Aorta (tissue), 5 donors: ENCODE data around the gene MN1. TPM values are rescaled to one million over a fixed set of nuclear protein-coding genes. Genes with fewer than 3 reads are reported as not detected.

ENCODE experiments used
- ATAC-seq: fragments of 200-7000 bp; cut with Tn5 transposase; one replicate; pipeline ENCODE4 v1.9.1; 2022; ENCODE audit warnings: moderate library complexity; ENCODE audit not compliant: low FRiP score
- DNase-seq, 2 donors: peaks; one replicate each; pipeline ENCODE4 v3.0.0-alpha.2; 2020
- H3K27ac ChIP-seq, 2 donors: one replicate each; pipeline ENCODE4 v1.5.1; 2013; ENCODE audit warnings: low read length in 2 of 2, mild to moderate bottlenecking in 2 of 2, moderate library complexity in 2 of 2, control low read depth in 1 of 2, inconsistent platforms in 1 of 2, low read depth in 1 of 2
- H3K27me3 ChIP-seq, 2 donors: one replicate each; pipeline ENCODE4 v1.6.1; 2013; ENCODE audit warnings: control low read depth in 1 of 2, low read length in 1 of 2, mild to moderate bottlenecking in 1 of 2, moderate library complexity in 1 of 2; ENCODE audit not compliant: insufficient read depth in 2 of 2, control insufficient read depth in 1 of 2
- H3K36me3 ChIP-seq, 2 donors: one replicate each; pipeline ENCODE4 v1.6.1; 2013; ENCODE audit warnings: control low read depth in 1 of 2, low read length in 1 of 2, mild to moderate bottlenecking in 1 of 2; ENCODE audit not compliant: insufficient read depth in 2 of 2, control insufficient read depth in 1 of 2
- H3K4me1 ChIP-seq, 2 donors: one replicate each; pipeline ENCODE4 v1.6.1; 2013; ENCODE audit warnings: low read length in 2 of 2, control low read depth in 1 of 2, mild to moderate bottlenecking in 1 of 2, moderate library complexity in 1 of 2; ENCODE audit not compliant: insufficient read depth in 2 of 2, control insufficient read depth in 1 of 2
- H3K4me3 ChIP-seq, 2 donors: one replicate each; pipeline ENCODE4 v1.5.1; 2013; ENCODE audit warnings: low read length in 2 of 2, control low read depth in 1 of 2, mild to moderate bottlenecking in 1 of 2
- H3K9me3 ChIP-seq: one replicate; pipeline ENCODE4 v1.6.1; 2013; ENCODE audit warnings: mild to moderate bottlenecking, low read length; ENCODE audit not compliant: control insufficient read depth
- WGBS, 2 donors: extraction: QIAGEN DNeasy Blood & Tissue Kit; methylation state at CpG; one replicate each; pipeline ENCODE4 v1.1.7; 2013; 5-methylcytosine and 5-hydroxymethylcytosine counted together
- intact Hi-C, 2 donors: fragments of 100-400 bp; cut with DNase I; formaldehyde crosslinking; loops; one replicate each; pipeline versions ENCODE4 v1.14.2 to v1.15.0; 2022
- polyA plus RNA-seq, 2 donors: library from polyadenylated mRNA; stranded (reverse); fragments of 200-250 nt; gene quantifications; one replicate each; pipeline ENCODE4 v1.2.3, GENCODE V29; 2013
- total RNA-seq, 2 donors: library from RNA; stranded (reverse); fragmentation: NEBNext Ultra II Directional; extraction: Animal tissue kit (Norgen Biotek cat#: 25700); gene quantifications; one replicate each; pipeline ENCODE4 v1.2.1, GENCODE V29; 2021
- donor health status: healthy with polysubstance abuse.
- donor health status: Bipolar disorder and iron deficiency.
- donor health status: DM: no; HTN: no; CAD: no.
- donor health status: DM: no; HTN: no; CAD: no.
- donor health status: DM: yes; HTN: yes; CAD: no.

MN1 gene
- total and polyA plus RNA-seq, 4 donors, result 2.1 to 37.7 (median 13.3) TPM

DNA sequence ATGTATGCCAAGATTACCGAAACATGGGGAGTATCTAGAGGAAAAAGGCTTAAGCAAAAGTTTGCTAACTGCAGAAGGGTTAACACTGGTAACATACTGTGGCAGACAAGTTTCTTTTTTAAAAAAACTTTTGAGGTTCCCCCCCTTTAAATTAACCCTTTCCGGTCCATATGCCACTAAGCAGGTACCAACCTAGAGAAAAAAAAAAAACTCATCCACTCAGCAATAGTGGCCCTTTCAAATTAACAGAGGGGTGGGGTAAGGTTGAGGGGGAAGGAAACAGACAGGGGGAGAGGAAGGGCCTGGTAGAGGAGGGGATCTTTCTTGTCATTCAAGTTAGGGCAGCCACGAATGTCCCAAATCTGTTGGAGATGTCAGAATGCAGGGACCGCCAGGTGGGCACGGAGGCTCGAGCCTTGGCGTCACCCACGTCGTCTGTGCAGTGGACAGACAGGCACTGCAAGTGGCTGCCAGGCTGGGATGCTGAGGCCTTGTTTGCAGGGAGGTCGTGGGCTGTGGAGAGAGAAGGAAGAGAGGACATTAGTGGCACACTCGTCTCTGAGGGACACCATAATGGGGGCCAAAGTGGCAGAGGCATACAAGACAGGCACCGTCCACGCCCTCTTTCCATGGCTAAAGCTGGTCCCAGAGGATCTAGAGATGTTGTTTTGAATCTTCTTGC is 50.8 kb downstream of the MN1 start:
- Histone ChIP-seq H3K27ac (peak overlapping the region in 1 of 2 donors; percentile 1), H3K4me1 (peaks cover 3 to 4% of the 10 kb centered on the region in 2 donors), H3K36me3 (no peaks in the 10 kb centered on the region), H3K4me3 (no peak overlapping the region), H3K27me3 (no peaks in the 10 kb centered on the region), H3K9me3 (no peaks in the 10 kb centered on the region)
- no peak for ATAC-seq
- DNase-seq, result peak in 1 of 2 donors; percentile 56
- intact Hi-C loops, result loop anchor here (5.0 kb wide), 3 partner anchors 37 to 63 kb away; no protein-coding TSS in a partner anchor
- 49 to 54% methylated on average over 13 of the region's 13 CpGs for WGBS, 2 donors

DNA sequence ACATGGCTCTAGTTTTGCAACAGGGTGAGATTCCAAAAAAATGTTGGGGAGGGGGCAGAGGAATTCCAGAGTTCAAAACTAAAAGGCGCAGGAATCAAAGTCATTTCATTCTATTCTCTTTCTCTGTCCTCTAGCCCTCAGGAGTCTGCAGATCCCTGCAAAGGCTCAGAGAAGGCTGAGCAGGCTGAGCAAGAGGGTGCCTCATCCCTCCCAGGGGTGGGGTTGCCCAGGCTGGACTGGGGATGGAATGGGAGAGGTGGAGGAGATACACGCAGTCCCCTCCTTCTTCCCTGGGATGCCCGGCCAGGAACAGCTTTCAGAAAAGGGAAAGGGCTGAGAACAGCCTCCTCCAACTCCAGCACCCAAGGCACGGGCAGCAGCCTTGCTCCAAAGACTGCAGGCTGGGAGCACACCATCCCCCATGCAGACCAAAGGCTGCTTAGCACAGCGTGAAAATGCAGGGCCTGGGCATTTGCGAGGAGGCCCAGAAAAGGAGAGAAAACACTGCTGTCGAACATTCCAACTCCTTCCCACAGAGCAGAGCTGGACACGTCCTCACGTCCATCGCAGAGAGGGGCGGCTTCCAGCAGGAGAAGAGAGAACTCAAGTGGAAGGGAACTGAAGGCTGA is 51.8 kb downstream of the MN1 start:
- 9 to 14% methylated on average over 11 of the region's 11 CpGs for WGBS, 2 donors
- ATAC-seq (peak; percentile 52), DNase-seq (peak; percentile 62 to 79)
- intact Hi-C loops, result loop anchor here (5.0 kb wide), 4 partner anchors 38 to 82 kb away; no protein-coding TSS in a partner anchor
- H3K4me3 ChIP-seq, result no peak overlapping the region
- no peaks in the 10 kb centered on the region for H3K27me3 ChIP-seq
- H3K9me3 ChIP-seq, result no peaks in the 10 kb centered on the region
- H3K4me1 ChIP-seq, result peaks cover 0 to 4% of the 10 kb centered on the region in 2 donors
- no peaks in the 10 kb centered on the region for H3K36me3 ChIP-seq
- peak overlapping the region; percentile 12 to 47 for H3K27ac ChIP-seq

GRCh38 chr22:27748751-27749191 is 52.8 kb downstream of the MN1 start:
- 3 to 9% methylated on average over 11 of the region's 11 CpGs for WGBS, 2 donors
- peak overlapping the region; percentile 12 to 80 for H3K27ac ChIP-seq

GRCh38 chr22:27748349-27748748 is 53.2 kb downstream of the MN1 start:
- 0 to 2% methylated on average over 4 of the region's 4 CpGs for WGBS, 2 donors
- ATAC-seq (peak; percentile 66), DNase-seq (no peak)
- H3K4me1 ChIP-seq, result peaks cover 0 to 4% of the 10 kb centered on the region in 2 donors
- H3K9me3 ChIP-seq, result no peaks in the 10 kb centered on the region
- H3K4me3 ChIP-seq, result no peak overlapping the region
- no peaks in the 10 kb centered on the region for H3K27me3 ChIP-seq
- H3K27ac ChIP-seq, result peak overlapping the region in 1 of 2 donors; percentile 80
- no peaks in the 10 kb centered on the region for H3K36me3 ChIP-seq
- intact Hi-C loops, result loop anchor here in 1 of 2 donors (5.0 kb wide), 1 partner anchor 81 kb away; no protein-coding TSS in a partner anchor

More at GRCh38 chr22:27748751-27749191, 52.8 kb downstream of the MN1 start:
- DNase-seq, result peak in 1 of 2 donors; percentile 59
- Histone ChIP-seq H3K9me3 (no peaks in the 10 kb centered on the region), H3K36me3 (no peaks in the 10 kb centered on the region), H3K4me3 (no peak overlapping the region), H3K4me1 (peaks cover 0 to 4% of the 10 kb centered on the region in 2 donors), H3K27me3 (no peaks in the 10 kb centered on the region)
- peak; percentile 57 for ATAC-seq
- intact Hi-C loops, result loop anchor here in 1 of 2 donors (5.0 kb wide), 1 partner anchor 81 kb away; no protein-coding TSS in a partner anchor

GRCh38 chr22:27747396-27748221 is 53.9 kb downstream of the MN1 start:
- DNase-seq (peak in 1 of 2 donors; percentile 78), ATAC-seq (peak; percentile 36)
- peaks cover 0 to 4% of the 10 kb centered on the region in 2 donors for H3K4me1 ChIP-seq
- H3K4me3 ChIP-seq, result no peak overlapping the region
- intact Hi-C loops, result loop anchor here in 1 of 2 donors (5.0 kb wide), 1 partner anchor 80 kb away; no protein-coding TSS in a partner anchor
- WGBS, 2 donors, result 74 to 75% methylated on average over 13 of the region's 13 CpGs
- no peaks in the 10 kb centered on the region for H3K27me3 ChIP-seq
- peak overlapping the region in 1 of 2 donors; percentile 21 for H3K27ac ChIP-seq
- no peaks in the 10 kb centered on the region for H3K36me3 ChIP-seq
- H3K9me3 ChIP-seq, result no peaks in the 10 kb centered on the region

GRCh38 chr22:27746918-27747317 is 54.6 kb downstream of the MN1 start:
- WGBS, 2 donors, result 87 to 89% methylated on average over 8 of the region's 8 CpGs
- Histone ChIP-seq H3K27ac (no peak overlapping the region), H3K4me3 (no peak overlapping the region), H3K27me3 (no peaks in the 10 kb centered on the region), H3K4me1 (peaks cover 0 to 4% of the 10 kb centered on the region in 2 donors), H3K36me3 (no peaks in the 10 kb centered on the region), H3K9me3 (no peaks in the 10 kb centered on the region)
- ATAC-seq, result no peak
- peak in 1 of 2 donors; percentile 53 for DNase-seq
- intact Hi-C loops, result loop anchor here in 1 of 2 donors (5.0 kb wide), 1 partner anchor 80 kb away; no protein-coding TSS in a partner anchor

DNA sequence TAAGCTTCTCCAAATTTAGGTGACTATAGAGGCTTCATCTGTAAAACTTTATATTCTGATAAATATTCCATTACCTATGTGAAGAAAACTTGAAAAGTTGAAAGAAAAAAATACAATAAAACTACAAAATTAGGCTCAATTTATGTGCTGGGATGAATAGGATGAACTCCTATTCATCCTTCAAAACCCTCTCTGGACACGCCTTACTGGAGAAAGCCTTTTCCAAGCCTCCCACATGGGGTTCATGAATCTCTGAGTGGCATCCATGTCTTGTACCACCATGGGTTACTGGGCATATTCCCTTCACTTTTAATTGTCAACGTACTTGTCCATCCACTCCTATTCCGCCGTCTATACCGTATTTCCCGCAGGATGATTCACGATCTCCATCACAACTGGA is 55.7 kb downstream of the MN1 start:
- ATAC-seq, result no peak
- intact Hi-C loops, result loop anchor here in 1 of 2 donors (5.0 kb wide), 1 partner anchor 79 kb away; no protein-coding TSS in a partner anchor
- no peaks in the 10 kb centered on the region for H3K9me3 ChIP-seq
- H3K27me3 ChIP-seq, result no peaks in the 10 kb centered on the region
- 97 to 99% methylated on average over 7 of the region's 7 CpGs for WGBS, 2 donors
- no peak overlapping the region for H3K27ac ChIP-seq
- H3K4me3 ChIP-seq, result no peak overlapping the region
- H3K36me3 ChIP-seq, result no peaks in the 10 kb centered on the region
- DNase-seq, result no peak
- peaks cover 0 to 4% of the 10 kb centered on the region in 2 donors for H3K4me1 ChIP-seq

GRCh38 chr22:27745154-27745553 is 56.4 kb downstream of the MN1 start:
- Histone ChIP-seq H3K4me3 (no peak overlapping the region), H3K4me1 (peaks cover 0 to 4% of the 10 kb centered on the region in 2 donors), H3K27ac (no peak overlapping the region), H3K27me3 (no peaks in the 10 kb centered on the region), H3K9me3 (peaks cover 1% of the 10 kb centered on the region), H3K36me3 (no peaks in the 10 kb centered on the region)
- intact Hi-C loops, result loop anchor here in 1 of 2 donors (5.0 kb wide), 1 partner anchor 78 kb away; no protein-coding TSS in a partner anchor
- DNase-seq (peak in 1 of 2 donors; percentile 30), ATAC-seq (no peak)
- 86 to 91% methylated on average over 4 of the region's 4 CpGs for WGBS, 2 donors
